Peyer's patch (tissue), 4 donors: ENCODE results near the gene DGKE.

Source experiments
- CTCF ChIP-seq, 6 experiments: fragments of 450-650 bp in 4 of 6; fragments of 200-600 bp in 2 of 6; sonication (generic) in 1 of 6; IDR thresholded peaks; one replicate each; pipeline ENCODE4 v1.5.1; 2017 to 2019; ENCODE audit warnings: antibody characterized with exemption in 6 of 6, mild to moderate bottlenecking in 3 of 6, moderate library complexity in 1 of 6
- POLR2A ChIP-seq, 2 donors: fragments of 450-650 bp; IDR thresholded peaks; one replicate each; pipeline ENCODE4 v1.5.1; 2017; ENCODE audit warnings: antibody characterized with exemption in 2 of 2, mild to moderate bottlenecking in 2 of 2, moderate library complexity in 2 of 2

GRCh38 chr17:56908001-56908542, 74.1 kb downstream of the DGKE start:
- TF ChIP-seq CTCF (IDR thresholded peaks at IDR 0.05) (no peak), POLR2A (IDR thresholded peaks at IDR 0.05) (no peak)
